PFSK-1 (cell line): Measurements from ENCODE around the gene FBXO28.

Source experiments
- SIN3A ChIP-seq: IDR thresholded peaks from 2 replicates; pipeline ENCODE4 v1.6.1; 2012; ENCODE audit warnings: mild to moderate bottlenecking, low read length, moderate library complexity, borderline replicate concordance; ENCODE audit not compliant: insufficient read depth
- TAF1 ChIP-seq: IDR thresholded peaks from 2 replicates; pipeline ENCODE4 v1.6.1; 2012; ENCODE audit warnings: low read length, control low read depth, borderline replicate concordance; ENCODE audit not compliant: insufficient read depth
- TF ChIP-seq, protein P1 (sequence below), 2 experiments: IDR thresholded peaks; 2 replicates each; pipeline versions ENCODE4 v1.6.1 to v1.8.0; 2011 to 2012; ENCODE audit warnings: low read depth in 2 of 2, low read length in 2 of 2, control low read depth in 1 of 2, inconsistent platforms in 1 of 2, mild to moderate bottlenecking in 1 of 2, moderate library complexity in 1 of 2; ENCODE audit not compliant: insufficient read depth in 1 of 2

- TF ChIP-seq SIN3A = no peak
- TF ChIP-seq, protein P1, sequence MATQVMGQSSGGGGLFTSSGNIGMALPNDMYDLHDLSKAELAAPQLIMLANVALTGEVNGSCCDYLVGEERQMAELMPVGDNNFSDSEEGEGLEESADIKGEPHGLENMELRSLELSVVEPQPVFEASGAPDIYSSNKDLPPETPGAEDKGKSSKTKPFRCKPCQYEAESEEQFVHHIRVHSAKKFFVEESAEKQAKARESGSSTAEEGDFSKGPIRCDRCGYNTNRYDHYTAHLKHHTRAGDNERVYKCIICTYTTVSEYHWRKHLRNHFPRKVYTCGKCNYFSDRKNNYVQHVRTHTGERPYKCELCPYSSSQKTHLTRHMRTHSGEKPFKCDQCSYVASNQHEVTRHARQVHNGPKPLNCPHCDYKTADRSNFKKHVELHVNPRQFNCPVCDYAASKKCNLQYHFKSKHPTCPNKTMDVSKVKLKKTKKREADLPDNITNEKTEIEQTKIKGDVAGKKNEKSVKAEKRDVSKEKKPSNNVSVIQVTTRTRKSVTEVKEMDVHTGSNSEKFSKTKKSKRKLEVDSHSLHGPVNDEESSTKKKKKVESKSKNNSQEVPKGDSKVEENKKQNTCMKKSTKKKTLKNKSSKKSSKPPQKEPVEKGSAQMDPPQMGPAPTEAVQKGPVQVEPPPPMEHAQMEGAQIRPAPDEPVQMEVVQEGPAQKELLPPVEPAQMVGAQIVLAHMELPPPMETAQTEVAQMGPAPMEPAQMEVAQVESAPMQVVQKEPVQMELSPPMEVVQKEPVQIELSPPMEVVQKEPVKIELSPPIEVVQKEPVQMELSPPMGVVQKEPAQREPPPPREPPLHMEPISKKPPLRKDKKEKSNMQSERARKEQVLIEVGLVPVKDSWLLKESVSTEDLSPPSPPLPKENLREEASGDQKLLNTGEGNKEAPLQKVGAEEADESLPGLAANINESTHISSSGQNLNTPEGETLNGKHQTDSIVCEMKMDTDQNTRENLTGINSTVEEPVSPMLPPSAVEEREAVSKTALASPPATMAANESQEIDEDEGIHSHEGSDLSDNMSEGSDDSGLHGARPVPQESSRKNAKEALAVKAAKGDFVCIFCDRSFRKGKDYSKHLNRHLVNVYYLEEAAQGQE (IDR thresholded peaks at IDR 0.05; ENCODE audit: insufficient read depth in 1 of 2, low read depth in 2 of 2, low read length in 2 of 2) = no peak
- TF ChIP-seq TAF1 = no peak
Observed at GRCh38 chr1:224138198-224138597, 24.3 kb downstream of the FBXO28 start.
